NCI-H2227 treated with DMSO at 0.1 percent for 48 hours (cell line): ENCODE measurements around the gene CYP2D6.
"Not testable (repeated sequence)": the region's sequence is repeated elsewhere in the genome, so short reads cannot be mapped to it uniquely, and the experiment has no call there.

Experiments
- DNase-seq: peaks from one replicate; lab custom pipeline; 2025; lab: John Stamatoyannopoulos, UW

CYP2D6 gene

DNA sequence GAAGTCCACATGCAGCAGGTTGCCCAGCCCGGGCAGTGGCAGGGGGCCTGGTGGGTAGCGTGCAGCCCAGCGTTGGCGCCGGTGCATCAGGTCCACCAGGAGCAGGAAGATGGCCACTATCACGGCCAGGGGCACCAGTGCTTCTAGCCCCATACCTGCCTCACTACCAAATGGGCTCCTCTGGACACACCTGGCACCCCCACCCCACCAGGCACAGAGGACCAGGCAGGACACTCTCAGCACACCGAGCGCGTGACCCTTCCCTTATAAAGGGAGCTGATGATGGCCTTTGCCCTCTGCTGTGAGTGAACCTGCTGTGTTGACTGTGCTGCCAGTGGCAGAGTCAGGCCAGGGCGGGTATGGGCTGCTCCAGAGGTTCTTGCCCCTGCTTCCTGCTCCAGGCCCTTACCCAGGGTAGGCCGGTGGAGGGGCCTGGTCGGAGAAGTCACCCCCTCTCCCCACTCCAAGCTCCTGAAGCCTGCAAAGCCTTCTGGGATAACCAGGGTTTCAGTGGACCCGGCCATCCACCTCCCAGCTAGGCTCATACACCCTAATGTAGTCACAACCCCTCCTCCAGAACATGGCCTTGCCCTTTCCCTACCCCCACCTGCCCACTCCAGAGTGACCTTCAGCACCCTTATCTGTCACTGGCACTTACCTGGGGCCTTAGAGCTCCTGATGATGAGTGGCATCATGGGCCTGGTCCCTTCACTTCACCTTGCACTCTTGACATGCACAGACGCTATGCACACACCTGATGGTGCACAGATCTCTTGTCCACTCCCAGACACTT lies at the start of gene CYP2D6:
Gene CYP2D6, minus strand, starts transcription at position 172 of the 793 bp plus-strand sequence. Its CDS starts 19 bp downstream, at position 153.
- DNase-seq = not testable (repeated sequence)

DNA sequence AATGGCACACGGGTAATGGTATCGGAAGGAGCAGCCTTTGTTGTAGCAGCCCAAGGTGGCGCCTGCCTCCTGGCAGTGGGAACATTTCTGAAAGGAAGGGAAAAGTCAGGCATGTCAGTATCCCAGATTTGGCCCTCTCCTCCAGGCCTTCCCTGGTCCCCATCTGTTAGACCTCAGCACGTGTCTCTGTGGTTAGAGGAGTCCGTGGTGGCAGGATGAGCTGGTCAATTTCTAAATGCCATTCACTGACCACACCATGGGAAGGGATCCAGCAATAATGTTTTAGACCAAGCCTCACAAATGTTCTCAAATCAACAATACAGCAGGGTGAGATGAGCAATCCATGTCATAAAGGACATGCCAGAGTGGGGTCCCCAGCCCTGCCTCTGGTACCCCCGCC lies 49.0 kb upstream of the CYP2D6 start:
- DNase-seq = no peak

DNA sequence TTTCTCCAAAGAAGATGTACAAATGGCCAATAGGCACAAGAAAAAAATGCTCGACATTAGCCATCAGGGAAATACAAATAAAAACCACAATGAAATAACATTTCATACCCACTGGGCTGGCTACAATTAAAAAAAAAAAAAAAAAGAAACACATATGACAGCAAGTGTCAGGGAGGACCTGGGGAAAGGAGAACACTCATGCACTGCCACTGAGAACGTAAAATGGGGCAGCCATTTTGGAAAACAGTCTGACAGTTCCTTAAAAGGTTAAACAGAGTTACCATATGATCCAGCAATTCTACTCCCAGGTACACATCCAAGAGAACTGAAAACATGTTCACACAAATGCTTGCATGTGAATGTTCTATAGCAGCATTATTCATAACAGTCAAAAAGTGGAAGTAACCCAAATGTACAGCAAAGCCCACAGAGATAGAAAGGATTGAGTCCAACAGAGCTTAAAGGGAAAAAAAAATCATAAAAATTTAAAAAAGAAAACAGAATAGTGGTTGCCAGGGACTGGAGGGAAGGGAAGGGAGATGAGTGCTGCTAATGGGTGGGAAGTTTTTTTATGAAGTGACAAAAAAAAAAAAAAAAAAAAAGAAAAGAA lies 48.4 kb upstream of the CYP2D6 start:
- DNase-seq = no peak

DNA sequence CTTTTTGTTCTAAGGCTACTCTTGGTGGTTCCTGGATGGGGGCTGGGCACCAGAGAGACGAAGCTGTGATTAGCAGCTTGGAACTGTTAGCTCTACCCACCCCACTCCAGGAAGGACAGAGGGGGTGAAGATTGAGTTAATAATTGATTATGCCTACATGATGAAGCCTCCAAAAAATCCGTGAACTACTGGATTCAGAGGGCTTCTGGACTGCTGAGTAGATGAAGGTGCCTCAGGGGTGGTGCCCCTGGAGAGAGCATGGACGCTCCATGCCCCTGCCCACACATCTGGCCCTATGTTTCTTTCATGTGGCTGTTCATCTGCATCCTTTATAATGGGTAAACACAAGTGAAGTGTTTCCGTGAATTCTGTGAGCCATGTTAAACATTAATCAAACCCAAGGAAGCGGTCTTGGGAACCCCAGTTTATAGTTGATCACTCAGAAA lies 47.3 kb upstream of the CYP2D6 start:
- DNase-seq = no peak

DNA sequence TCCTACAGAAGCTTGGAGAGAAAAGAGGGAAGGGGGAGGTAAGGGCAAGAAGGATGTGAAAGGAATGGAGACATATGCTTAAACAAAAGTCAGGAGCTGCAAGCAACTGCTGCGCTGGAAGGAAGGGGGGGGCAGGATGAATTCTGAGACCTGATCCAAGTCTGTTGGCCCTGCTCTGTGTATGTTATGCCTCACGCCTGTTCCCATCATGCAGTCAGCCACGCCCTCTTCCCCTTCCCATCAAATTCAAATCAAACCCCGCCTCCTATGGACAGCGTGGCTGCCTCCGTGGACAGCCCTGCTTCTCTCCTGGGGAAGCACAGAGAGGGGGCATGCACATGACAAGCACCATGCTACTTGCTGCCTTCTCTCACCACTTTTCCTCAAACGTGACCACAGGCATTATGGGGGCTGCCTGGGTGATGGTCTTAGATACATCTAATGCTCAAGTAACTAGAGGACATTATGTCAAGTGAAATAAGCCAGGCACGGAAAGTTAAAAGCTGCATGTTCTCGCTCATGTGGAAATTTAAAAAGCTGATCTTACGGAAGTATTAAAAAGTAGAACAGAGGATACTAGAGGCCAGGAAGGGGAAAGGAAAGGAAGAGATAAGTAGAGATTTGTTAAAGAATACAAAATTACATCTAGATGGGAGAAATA lies 45.8 kb upstream of the CYP2D6 start:
- DNase-seq = no peak

DNA sequence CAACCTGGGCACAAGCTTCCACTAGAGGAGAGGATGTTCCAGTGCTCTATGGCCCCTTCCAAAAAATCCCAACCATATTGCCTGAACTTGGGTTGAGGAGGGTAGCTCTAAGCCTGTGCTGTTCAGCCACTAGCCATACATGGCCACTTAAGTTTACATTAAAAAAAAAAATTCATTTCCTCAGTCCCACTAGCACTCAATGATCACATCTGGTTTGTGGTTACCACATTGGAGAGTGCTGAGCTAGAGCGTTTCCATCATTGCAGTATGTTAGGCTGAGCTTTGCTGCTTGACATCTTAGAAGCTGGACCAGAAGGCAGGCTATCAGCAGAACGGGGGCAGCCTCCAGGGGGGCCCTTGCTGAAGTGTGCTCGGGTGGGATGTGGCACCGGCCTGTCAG lies 43.5 kb upstream of the CYP2D6 start:
- no peak for DNase-seq

DNA sequence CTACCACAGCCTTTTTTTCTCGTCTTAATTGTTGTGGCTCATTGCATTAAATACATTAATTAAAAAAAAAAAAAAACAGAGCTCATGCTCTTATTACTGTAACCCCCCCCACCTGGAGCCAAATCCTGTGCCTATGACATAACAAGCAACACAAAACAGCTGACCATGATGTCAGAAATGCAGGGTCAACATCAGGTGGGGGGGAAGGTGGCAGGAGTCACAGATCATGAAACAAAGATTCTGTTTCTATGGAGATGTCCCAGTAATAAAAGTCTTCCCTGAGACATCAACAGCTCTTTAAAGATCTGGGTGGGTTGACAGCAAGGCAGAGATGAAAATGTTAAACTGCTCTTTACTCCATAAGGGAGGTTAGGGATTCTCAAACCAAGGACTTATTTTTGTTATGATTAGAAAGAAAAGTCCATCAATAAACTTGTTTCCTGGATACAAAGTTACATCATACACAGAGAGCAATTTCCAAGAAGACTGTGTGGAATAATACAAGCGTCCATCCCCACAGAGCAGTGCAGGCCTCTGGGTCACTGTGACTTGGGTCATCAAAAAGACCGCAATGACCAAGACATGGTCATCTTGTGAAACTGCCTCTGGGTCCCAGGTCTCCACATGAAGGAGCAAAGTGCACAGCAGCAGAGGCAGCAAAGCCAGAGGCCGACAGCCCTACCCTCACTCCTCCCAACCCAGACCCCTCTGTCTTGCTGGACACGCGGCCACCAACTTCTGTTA lies 42.7 kb upstream of the CYP2D6 start:
- DNase-seq = no peak

DNA sequence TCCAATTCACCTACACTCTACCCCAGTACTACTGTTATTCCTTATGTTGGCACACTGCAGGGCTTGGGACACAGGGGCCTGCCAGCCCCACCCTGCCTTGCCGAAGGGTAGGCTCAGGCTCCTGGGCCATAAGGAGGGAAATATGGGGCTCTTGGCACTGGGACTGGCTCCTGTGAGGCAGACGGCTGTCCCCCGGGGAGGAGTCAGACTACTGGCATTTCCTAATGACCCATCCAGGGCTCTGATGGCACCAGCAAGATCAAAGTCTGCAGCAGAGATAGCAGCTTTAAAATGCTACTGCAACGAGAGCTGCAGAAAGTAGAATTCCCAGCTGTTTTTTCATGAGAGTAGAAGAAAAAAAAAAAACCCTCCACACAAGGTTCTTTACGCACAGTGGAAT lies 42.2 kb upstream of the CYP2D6 start:
- DNase-seq = no peak

DNA sequence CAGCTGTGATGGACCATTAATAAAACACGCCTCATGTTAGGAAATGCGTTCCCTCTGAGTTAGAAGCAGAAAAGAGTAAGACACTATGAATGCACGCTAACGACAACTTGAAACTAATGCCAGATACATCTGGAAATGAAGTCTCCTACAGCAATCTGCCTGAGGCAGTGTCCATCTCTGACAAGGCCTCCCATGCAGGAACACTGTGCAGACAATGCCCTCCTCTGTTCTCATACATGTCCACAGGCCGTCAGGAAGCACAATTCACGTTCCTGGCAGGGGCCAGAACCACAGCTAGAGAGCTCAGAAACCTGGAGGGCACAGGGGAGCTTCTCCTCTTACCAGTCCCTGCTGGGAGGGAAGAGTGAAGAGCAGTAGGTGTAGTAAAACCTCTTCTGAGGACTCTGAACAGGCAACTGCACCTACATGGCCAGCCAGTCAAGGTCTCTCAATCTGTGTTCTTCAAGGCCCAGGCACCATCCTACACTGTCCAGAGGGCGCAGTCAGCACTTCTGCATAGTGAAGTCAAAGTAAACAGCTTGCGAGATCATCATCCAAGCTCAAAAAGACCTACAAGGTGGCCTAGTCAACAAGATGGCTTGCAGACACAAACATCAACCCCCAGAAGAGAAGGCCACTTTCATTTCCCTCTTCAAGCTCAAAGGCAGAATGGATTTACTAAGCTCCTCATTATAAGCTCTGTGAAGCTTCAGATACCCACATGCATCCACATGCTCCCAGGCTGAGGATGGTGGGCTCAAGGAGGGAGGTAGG lies 41.5 kb upstream of the CYP2D6 start:
- no peak for DNase-seq

DNA sequence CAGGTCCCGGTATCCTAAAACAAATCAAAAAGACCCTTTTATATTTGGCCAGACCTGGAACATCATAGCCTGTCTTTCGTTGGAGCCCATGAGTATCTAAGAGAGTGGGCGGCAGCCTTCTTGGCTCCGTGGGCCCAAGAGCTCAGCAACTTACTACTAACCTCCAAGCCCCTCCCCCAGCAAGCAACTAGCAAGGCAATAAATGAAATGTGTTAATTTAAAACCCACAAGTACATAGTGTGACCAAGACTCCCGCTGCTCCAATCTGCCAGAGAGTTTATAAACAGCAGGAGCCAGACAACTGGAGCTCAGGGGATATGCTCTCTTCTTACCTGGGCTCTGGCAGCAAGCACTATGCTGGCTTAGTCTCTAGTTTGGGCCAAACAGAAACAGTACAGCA lies 40.8 kb upstream of the CYP2D6 start:
- no peak for DNase-seq

DNA sequence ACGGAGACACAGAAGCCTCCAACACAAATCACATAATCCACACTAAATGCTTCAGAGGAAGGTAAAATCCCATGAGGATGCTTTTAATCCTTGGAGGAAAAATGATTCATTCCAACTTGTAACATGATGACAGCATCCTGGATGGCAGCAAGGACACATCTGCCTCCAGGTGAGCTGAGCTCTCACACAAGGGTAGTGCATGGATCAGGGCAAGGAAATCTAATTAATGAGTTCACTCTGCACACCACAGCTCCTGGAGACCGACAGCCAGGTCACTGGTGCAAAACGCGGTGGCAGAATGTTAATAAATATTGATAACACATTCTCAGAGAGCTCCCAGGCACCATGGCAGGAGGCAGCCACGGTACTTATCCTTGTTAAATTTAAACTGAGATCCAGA lies 40.3 kb upstream of the CYP2D6 start:
- DNase-seq = no peak

DNA sequence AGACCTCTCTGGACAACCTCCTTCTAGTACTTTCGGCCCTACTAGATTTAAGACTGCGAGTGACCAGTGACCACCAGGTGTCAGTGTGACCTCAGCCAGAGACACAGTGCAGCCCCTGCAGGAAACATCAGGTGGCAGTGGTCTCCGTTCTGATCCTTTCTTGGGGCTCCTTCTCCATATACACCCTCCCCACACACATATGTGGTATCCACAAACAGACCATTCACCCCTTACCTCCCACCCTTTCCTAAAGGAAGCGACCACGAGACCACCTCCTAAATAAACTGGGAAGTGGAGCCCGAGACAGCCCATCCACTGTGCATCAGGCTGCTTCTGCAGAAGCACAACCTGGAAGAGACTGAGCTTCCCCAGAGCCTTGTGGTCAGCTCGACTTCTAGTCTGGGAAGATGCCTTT lies 38.5 kb upstream of the CYP2D6 start:
- DNase-seq = peak; percentile 49

DNA sequence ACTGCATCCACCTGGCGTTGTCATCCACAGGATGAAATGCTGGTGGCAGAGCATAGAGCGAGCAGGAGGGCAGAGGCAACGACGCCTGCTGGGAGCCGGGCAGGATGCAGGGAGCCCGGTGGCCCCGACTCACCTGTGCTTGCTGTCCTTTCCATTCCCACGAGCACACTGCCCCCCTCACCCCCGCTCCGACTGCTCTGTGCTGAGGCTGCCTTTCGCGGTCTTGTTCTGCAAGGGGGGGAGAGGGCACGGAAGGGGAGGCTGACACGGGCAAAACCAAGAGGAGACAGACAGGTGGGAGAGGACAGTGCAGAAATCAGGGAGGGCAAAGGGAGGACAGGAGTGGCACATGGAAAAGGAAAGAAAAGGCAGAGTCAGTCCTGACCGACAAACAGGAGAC lies 37.9 kb upstream of the CYP2D6 start:
- DNase-seq = no peak

DNA sequence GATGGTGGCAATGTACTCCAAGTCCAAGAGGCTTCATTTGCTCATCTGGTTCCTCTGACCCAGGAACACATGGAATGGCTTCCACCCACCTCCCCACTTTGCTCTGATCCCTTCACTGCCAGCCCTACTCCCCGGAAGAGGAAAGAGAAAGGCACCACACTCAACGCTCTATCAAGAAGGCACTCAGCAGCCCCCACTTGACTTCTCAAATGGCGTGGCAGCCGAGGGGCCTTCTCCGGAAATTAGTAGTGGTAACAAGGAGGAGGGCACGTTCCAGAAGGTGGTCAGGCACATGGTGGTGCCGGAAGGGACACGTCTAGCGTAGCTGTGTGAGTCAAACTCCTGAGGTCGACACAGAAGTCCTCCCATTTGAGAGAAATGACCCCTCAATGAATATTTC lies 36.5 kb upstream of the CYP2D6 start:
- DNase-seq = no peak

DNA sequence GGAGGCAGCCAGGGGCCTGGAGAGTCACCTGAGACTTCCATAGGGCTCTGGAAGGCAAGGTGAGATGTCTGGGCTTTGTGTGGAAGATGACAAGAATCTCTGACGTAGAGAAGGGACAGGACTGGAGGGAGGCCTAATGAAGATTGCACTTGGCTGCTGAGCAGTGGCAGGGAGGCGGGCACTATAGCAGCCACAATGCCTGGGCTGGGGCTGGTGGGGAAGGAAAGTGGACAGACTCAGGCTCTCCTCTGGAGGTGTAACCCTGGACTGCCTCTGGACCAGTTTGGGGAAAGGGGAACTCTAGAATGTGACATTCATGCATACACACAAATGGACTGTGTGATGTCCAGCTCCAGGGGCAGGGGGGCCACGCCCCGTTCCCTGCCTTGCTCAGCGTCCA lies 34.3 kb upstream of the CYP2D6 start:
- no peak for DNase-seq

DNA sequence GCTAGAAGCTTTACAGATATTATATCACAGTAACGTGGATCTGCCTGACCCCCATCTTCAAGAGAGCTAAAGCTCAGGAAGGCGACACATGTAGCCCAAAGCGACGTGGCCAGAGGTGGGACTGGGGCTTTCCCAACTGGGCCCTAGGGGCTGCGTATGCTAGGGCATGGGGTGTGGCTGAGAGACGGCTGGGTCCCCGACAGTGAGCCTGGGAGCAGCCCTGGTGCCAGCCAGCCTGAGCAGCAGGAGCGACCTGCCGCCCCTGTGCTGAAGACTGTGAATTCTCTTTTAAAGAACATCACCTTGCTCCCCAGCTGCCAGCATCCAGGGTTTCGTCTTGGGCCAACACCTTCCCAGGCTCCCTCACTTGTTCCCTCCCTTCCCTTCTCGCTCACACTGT lies 32.9 kb upstream of the CYP2D6 start:
- no peak for DNase-seq

DNA sequence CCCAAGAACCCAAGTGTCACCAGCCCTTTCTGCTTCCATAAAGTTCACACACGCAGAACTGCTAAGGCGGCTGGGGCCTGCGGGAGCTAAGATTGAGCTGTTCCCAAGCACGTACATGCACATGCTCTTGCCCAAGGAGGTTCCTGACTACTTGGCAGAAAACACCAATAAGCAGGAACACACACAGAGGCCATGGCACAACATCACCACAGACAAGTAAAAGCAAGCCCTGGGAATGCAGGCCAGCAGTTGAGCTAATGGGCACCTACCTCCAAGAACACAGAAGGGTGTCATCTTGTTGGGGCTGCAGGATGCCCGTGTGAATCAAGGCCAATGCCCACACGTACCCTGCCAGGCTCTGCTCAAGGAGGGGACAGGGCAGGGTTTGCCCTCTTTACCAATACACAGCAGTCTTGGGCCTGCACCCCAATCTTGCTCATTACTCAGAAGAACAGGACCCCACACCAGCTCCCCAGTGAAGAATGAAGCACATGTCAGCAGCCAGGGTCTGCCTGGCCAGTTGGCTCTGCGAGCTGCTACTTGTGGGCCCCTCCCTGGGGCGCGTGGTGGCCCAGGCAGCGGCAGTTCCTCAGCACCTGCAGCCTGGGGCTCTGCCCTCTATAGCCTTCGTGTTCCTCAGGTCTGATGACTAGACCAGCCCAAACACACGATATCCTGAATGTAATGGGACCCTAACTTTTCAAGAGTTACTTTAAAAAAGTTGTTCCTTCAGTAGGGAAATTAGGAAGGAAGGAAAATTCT lies 32.3 kb upstream of the CYP2D6 start:
- DNase-seq = no peak

DNA sequence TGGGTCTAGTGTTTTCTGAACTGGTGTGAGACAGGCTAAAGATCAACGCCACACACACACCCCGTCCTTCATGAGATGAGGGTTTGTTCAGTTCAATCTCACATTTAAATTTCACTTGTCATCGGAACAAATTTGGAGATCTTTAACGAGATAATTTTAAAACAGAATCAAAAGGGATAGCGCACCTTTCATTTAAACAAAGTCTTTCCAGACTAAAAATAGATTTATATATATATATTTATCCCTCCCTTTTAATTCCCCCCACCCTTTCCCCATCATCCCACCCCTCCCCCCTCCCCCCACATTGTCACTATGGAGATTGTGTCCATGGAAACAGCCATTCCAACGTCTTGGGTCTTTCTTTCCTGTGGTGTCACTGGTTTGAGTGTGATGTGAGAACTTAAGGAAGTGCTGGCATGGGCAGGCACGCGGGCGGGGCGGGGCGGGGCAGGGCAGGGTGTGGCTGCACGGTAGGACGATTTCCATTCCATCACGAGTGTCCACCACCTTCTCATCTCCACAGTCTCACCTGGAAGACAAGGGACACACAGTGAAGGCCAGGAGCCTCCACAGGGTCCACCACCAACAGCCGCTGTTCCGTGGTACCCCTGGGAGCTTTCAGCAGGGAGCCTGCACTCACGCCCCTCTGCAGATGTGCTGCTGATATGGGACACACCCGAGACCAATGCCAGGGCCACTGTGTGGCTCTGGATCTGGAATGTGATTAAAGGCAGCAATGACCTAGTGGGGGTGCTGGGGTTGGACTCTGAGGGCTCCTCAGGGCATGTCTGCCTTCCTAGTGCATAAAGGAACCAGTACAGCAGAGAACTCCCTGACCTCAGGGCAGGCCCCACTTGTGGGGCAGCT lies 30.5 kb upstream of the CYP2D6 start:
- DNase-seq = no peak

DNA sequence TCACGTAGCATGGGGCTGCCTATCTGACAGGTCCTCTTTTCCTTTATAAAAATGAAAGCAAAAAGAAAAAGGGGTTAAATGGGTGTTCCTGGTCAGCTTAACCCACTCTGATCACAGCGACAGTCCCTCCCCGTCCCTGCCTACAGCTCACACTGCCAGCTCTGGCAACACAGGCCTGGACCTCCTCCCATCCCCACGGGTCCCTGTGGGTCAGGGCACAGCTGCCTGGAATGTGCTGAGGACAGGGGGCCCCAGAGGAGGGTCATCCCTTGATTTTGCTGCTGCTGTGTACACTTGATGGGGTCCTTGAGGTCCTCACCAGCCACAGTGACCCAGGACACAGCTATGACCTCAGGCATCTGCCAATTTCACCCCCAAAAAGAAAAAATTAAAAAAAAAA lies 29.6 kb upstream of the CYP2D6 start:
- DNase-seq = no peak
